ENCODE data around the gene ARHGEF16. TPM values are rescaled to one million over a fixed set of nuclear protein-coding genes. Genes with fewer than 3 reads are reported as not detected.
A peak's percentile ranks its signal among the peaks of the same experiment; 100 is the strongest.

ARHGEF16 gene
- total RNA-seq, 1 experiment from 2014 or later = 10.1 TPM

DNA sequence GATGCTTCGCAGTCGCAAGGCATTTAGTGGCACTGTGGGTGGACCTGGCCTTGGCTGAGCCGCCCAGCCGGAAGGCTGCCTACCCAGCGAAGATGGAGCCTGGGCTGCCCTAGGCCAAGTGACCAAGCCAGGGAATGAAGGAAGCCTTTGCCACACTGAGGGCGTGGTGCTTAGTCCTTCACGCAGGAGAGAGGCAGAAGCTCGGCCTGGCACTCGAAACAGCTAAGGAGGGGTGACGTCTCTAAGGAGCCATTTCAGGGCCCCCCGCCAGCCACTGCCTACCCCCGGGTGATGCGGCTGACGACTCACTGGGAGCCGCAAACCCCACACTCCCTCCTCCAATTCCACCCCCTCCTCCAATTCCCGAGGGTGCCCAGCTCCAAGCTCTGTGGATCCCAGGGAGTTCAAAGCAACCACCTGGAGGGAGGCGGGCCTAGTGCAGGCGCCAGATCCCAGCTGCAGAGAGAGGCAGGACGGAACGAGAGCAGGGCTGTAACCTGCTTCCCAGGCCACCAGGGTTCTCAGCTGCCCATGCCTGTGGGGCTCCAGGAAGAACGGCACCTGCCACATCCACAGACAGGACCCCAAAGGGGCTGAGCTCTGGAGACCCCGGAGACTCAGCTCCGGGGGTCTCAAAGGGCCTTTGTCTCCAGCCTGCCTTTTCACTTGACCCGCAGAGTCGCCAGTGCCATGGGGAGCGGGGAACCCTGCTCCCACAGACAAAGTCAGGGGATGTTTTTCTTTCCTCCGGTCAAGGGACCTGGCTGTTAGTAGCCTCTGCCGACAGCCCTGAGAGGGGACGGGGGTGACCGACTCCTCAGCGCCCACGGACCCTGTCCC, 75.8 kb downstream of the ARHGEF16 start:
- peaks cover 19% of the 10 kb centered on the region for H3K4me1 ChIP-seq (ENCODE audit: control insufficient read depth, insufficient read depth, low read length)
- ATAC-seq = peak; percentile 30; the same call in 1 of the 2 replicates
- H3K4me3 ChIP-seq (ENCODE audit: low read depth in 2 of 2, low read length in 2 of 2) = peak overlapping the region; percentile 52 to 55
- no TSS peak for BruUV-seq (replicated peaks)
- in situ Hi-C loops (cut with HindIII; ENCODE audit: low pct_unique_long_range_greater_than_20kb, low sequenced_read_pairs) (no loop called here), intact Hi-C loops (cut with micrococcal nuclease; ENCODE audit: unreplicated experiment) (no loop called here)
- ChIA-PET CTCF (no interaction called here), POLR2A (no interaction called here)
- no peaks in the 10 kb centered on the region for H3K36me3 ChIP-seq (ENCODE audit: control insufficient read depth, insufficient read depth, low read length)
- TF ChIP-seq, protein P1, sequence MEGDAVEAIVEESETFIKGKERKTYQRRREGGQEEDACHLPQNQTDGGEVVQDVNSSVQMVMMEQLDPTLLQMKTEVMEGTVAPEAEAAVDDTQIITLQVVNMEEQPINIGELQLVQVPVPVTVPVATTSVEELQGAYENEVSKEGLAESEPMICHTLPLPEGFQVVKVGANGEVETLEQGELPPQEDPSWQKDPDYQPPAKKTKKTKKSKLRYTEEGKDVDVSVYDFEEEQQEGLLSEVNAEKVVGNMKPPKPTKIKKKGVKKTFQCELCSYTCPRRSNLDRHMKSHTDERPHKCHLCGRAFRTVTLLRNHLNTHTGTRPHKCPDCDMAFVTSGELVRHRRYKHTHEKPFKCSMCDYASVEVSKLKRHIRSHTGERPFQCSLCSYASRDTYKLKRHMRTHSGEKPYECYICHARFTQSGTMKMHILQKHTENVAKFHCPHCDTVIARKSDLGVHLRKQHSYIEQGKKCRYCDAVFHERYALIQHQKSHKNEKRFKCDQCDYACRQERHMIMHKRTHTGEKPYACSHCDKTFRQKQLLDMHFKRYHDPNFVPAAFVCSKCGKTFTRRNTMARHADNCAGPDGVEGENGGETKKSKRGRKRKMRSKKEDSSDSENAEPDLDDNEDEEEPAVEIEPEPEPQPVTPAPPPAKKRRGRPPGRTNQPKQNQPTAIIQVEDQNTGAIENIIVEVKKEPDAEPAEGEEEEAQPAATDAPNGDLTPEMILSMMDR (IDR thresholded peaks at IDR 0.05) = no peak
- no peak for TF ChIP-seq TCF7L2 (IDR thresholded peaks at IDR 0.05; ENCODE audit: low read depth, low read length)
- TF ChIP-seq, protein P2, sequence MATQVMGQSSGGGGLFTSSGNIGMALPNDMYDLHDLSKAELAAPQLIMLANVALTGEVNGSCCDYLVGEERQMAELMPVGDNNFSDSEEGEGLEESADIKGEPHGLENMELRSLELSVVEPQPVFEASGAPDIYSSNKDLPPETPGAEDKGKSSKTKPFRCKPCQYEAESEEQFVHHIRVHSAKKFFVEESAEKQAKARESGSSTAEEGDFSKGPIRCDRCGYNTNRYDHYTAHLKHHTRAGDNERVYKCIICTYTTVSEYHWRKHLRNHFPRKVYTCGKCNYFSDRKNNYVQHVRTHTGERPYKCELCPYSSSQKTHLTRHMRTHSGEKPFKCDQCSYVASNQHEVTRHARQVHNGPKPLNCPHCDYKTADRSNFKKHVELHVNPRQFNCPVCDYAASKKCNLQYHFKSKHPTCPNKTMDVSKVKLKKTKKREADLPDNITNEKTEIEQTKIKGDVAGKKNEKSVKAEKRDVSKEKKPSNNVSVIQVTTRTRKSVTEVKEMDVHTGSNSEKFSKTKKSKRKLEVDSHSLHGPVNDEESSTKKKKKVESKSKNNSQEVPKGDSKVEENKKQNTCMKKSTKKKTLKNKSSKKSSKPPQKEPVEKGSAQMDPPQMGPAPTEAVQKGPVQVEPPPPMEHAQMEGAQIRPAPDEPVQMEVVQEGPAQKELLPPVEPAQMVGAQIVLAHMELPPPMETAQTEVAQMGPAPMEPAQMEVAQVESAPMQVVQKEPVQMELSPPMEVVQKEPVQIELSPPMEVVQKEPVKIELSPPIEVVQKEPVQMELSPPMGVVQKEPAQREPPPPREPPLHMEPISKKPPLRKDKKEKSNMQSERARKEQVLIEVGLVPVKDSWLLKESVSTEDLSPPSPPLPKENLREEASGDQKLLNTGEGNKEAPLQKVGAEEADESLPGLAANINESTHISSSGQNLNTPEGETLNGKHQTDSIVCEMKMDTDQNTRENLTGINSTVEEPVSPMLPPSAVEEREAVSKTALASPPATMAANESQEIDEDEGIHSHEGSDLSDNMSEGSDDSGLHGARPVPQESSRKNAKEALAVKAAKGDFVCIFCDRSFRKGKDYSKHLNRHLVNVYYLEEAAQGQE (IDR thresholded peaks at IDR 0.05; ENCODE audit: insufficient read depth in 1 of 2, low read depth in 2 of 2, low read length in 1 of 2) = no peak
- TF ChIP-seq SIN3A (IDR thresholded peaks at IDR 0.05; ENCODE audit: borderline replicate concordance, insufficient read depth, low read depth, low read length) = no peak
- TF ChIP-seq POLR2AphosphoS5 (IDR thresholded peaks at IDR 0.05; ENCODE audit: low read depth, low read length) = no peak
- H3K27ac ChIP-seq (ENCODE audit: low read length) = peak overlapping the region; percentile 48
- no peaks in the 10 kb centered on the region for H3K27me3 ChIP-seq (ENCODE audit: control insufficient read depth, insufficient read depth, low read length)
- H3K9me3 ChIP-seq (ENCODE audit: control insufficient read depth, insufficient read depth, low read depth, low read length) = no peaks in the 10 kb centered on the region
- no peak for DNase-seq (ENCODE audit: low read depth, low spot score)

Other genes with a start within 250 kb of the ARHGEF16 start
- 32.6 TPM for gene MEGF6, start 156.8 kb downstream of the ARHGEF16 start, total RNA-seq (2021; ENCODE audit: unreplicated experiment)
- 57.5 TPM for gene TPRG1L, start 170.3 kb downstream of the ARHGEF16 start, total RNA-seq (2021; ENCODE audit: unreplicated experiment)
- gene WRAP73, start 195.4 kb downstream of the ARHGEF16 start, total RNA-seq (2021; ENCODE audit: unreplicated experiment) = 27.1 TPM
- gene TP73, start 197.9 kb downstream of the ARHGEF16 start, total RNA-seq (2021; ENCODE audit: unreplicated experiment) = 4.7 TPM